Activated CD4-positive, alpha-beta T cell treated with anti-CD3 and anti-CD28 coated beads for 36 hours (primary cell): ENCODE results near the gene ELFN1. TPM values are rescaled to one million over a fixed set of nuclear protein-coding genes. Genes with fewer than 3 reads are reported as not detected.

Experiments
- ATAC-seq: fragments of 200-7000 bp; cut with Tn5 transposase; one replicate; pipeline ENCODE4 v1.10.0; 2021; ENCODE audit warnings: mild to moderate bottlenecking, moderate library complexity
- CTCF ChIA-PET: fragments of 350-600 bp; sonication (Branson Sonifier 250); formaldehyde crosslinking; loops from one replicate; lab custom pipeline; 2021; ENCODE audit warnings: antibody characterized with exemption; lab: Charles Lee
- POLR2A ChIA-PET: fragments of 350-600 bp; sonication (Branson Sonifier 250); formaldehyde crosslinking; loops from one replicate; lab custom pipeline; 2021; ENCODE audit warnings: antibody characterized with exemption, inconsistent platforms; lab: Charles Lee
- DNase-seq: peaks from one replicate; pipeline ENCODE4 v3.0.0-alpha.2; 2020
- H3K27ac Mint-ChIP-seq: one replicate; pipeline ENCODE4 v1.8.0; 2021; ENCODE audit warnings: mixed read lengths
- H3K27me3 Mint-ChIP-seq: one replicate; pipeline ENCODE4 v1.8.0; 2021; ENCODE audit warnings: mixed read lengths
- H3K36me3 Mint-ChIP-seq: one replicate; pipeline ENCODE4 v1.8.0; 2021; ENCODE audit warnings: low read depth, mixed read lengths
- H3K4me1 Mint-ChIP-seq: one replicate; pipeline ENCODE4 v1.8.0; 2021; ENCODE audit warnings: mixed read lengths
- H3K4me3 Mint-ChIP-seq: one replicate; pipeline ENCODE4 v1.8.0; 2021; ENCODE audit warnings: mild to moderate bottlenecking, moderate library complexity, mixed read lengths
- H3K9me3 Mint-ChIP-seq: one replicate; pipeline ENCODE4 v1.8.0; 2021; ENCODE audit warnings: low read depth, mixed read lengths
- intact Hi-C, 2 experiments: fragments of 100-400 bp; cut with DNase I in 1 of 2; cut with micrococcal nuclease in 1 of 2; formaldehyde crosslinking; loops; one replicate each; pipeline versions ENCODE4 v1.14.2 to v1.15.1; 2022 to 2024; cut with DNase I, micrococcal nuclease
- total RNA-seq, 2 experiments: library from RNA; stranded (reverse); gene quantifications; one replicate each; pipeline ENCODE4 v1.2.3, GENCODE V29; 2021

ELFN1 gene
- total RNA-seq, 2 experiments from 2014 or later, result 0.05 to 0.09 TPM

DNA sequence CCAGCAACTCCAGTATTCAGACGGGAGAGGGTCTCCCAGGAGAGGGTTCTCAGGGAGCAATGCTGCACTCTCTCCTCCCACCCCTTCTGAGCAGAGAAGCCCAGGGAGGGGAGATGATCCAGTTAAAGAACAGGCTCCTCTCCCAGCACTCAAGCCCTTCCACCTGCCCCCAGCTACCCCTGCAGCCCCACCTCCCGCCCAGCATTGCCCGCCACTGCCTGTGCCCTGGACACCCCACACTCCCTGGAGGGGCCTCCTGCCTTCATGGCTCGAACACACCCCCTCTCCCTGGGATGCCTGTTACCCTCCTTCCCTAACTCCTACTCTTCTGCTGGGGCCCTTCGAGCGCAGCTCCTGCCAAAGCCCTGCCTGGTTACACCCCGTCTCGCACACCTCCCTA, 66.8 kb downstream of the ELFN1 start:
- Mint-ChIP-seq H3K9me3 (no peaks in the 10 kb centered on the region), H3K36me3 (no peaks in the 10 kb centered on the region), H3K4me1 (peaks cover 13% of the 10 kb centered on the region), H3K4me3 (no peak overlapping the region), H3K27me3 (no peaks in the 10 kb centered on the region), H3K27ac (no peak overlapping the region)
- no peak for DNase-seq
- ChIA-PET CTCF (no interaction called here), POLR2A (no interaction called here)
- intact Hi-C loops, result no loop called here
- ATAC-seq, result no peak

DNA sequence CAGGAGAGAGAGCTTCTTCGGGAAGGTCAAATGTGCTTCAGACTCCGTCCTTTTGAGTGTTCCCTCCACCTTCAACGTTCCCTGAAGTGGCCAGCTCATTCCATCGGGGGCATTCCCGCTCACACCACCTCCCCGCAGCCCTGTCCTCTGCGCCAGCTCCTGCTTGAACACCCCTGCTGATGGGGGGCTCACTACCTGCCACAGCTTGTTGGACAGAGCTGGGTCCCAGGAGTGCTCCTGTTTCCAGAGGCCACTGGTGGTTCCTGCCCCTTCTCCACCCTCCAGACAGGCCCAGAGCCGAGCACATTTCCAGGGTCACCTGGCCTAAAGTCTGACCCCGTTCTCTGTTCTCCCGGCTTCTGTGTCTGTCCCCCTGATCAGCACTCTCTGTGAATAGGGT, 67.4 kb downstream of the ELFN1 start:
- Mint-ChIP-seq H3K27ac (no peak overlapping the region), H3K36me3 (no peaks in the 10 kb centered on the region), H3K4me3 (no peak overlapping the region), H3K4me1 (peaks cover 17% of the 10 kb centered on the region), H3K9me3 (no peaks in the 10 kb centered on the region), H3K27me3 (no peaks in the 10 kb centered on the region)
- intact Hi-C loops, result no loop called here
- ATAC-seq, result no peak
- ChIA-PET POLR2A (no interaction called here), CTCF (no interaction called here)
- DNase-seq, result no peak

DNA sequence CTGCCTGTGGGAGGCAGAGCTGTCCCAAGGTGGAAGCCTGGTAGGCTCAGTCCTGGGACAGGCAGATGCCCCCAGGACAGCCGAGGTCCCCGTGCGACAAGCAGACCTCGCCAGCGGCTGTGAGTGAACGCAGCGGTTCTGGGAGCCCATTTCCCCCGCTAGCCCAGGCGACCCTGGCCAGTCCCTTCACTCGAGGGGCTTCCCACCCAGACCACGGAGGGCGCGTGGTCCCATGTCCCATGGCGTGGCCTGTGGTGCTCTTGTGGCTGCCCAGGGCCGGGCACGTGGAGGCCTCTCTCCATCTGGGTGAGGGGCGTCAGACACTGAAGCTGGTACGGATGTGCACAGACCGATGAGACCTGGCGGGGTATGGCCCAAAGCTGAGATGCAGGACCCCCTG, 67.9 kb downstream of the ELFN1 start:
- CTCF ChIA-PET, result no interaction called here
- POLR2A ChIA-PET, result no interaction called here
- Mint-ChIP-seq H3K4me1 (peaks cover 21% of the 10 kb centered on the region), H3K4me3 (no peak overlapping the region), H3K27ac (no peak overlapping the region), H3K36me3 (no peaks in the 10 kb centered on the region), H3K9me3 (no peaks in the 10 kb centered on the region), H3K27me3 (no peaks in the 10 kb centered on the region)
- intact Hi-C loops, result no loop called here
- ATAC-seq (no peak), DNase-seq (no peak)

DNA sequence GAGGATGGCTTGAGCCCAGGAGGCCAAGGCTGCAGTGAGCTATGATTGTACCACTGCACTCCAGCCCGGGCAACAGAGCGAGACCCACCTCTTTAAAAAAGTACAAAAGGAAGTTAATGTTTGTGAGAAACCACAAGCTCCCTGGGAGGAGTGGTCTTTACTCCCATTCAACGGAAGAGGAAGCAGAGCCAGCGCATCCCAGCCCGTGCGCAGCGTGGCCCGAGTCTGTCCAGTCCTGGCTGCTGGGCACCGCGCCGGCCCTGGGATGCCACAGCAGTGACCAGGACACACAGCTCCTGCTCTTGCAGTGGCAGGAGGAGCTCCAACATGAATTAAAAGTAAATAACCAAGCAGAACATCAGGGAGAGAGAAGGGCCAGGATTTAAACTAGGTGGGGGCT, 68.4 kb downstream of the ELFN1 start:
- H3K4me3 Mint-ChIP-seq, result no peak overlapping the region
- POLR2A ChIA-PET, result no interaction called here
- intact Hi-C loops, result no loop called here
- no peaks in the 10 kb centered on the region for H3K36me3 Mint-ChIP-seq
- CTCF ChIA-PET, result no interaction called here
- H3K9me3 Mint-ChIP-seq, result no peaks in the 10 kb centered on the region
- DNase-seq (no peak), ATAC-seq (no peak)
- H3K4me1 Mint-ChIP-seq, result peaks cover 21% of the 10 kb centered on the region
- H3K27ac Mint-ChIP-seq, result no peak overlapping the region
- no peaks in the 10 kb centered on the region for H3K27me3 Mint-ChIP-seq

DNA sequence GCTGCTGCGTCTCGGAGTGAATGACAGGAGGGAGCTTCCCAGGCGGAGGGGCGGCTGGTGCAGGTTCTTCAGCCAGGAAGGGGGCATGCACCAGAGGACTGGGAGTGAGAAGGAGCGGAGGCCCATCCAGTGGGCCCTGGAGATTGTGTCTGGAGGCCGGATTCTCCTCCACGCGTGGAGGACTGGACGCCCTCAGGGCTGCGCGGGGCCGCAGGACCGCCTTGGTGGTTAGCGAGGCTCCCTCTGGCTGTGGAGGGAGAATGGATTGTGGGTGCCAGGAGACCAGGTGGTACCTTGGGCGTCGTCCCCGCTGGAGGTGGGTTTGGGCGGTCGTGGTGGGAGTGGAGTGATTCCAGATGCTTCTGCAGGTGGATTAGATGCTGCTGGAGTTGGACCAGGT, 68.9 kb downstream of the ELFN1 start:
- Mint-ChIP-seq H3K9me3 (no peaks in the 10 kb centered on the region), H3K4me3 (no peak overlapping the region), H3K27me3 (no peaks in the 10 kb centered on the region), H3K27ac (no peak overlapping the region), H3K36me3 (no peaks in the 10 kb centered on the region), H3K4me1 (peaks cover 21% of the 10 kb centered on the region)
- DNase-seq (no peak), ATAC-seq (no peak)
- ChIA-PET POLR2A (no interaction called here), CTCF (no interaction called here)
- intact Hi-C loops, result no loop called here

DNA sequence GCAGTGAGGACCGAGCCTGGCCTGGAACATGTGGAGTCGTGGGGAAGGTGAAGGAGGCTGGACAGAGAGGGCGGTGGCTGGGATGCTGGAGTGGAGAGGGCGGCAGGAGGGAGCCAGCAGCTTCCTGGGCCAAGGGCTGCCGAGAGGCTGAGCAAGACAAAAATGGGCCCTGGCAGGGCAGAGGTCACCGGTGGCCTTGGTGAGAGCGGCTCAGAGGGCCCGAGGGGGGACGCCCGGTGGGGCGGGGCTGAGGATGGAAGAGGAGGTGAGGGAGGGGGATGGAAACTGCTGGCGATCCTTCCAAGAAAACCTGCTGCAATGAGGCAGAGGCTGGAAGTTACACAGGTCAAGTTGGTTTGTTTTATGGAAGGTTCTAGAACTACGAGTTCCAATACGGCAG, 69.5 kb downstream of the ELFN1 start:
- Mint-ChIP-seq H3K9me3 (no peaks in the 10 kb centered on the region), H3K27me3 (no peaks in the 10 kb centered on the region), H3K4me3 (no peak overlapping the region), H3K4me1 (peaks cover 21% of the 10 kb centered on the region), H3K36me3 (no peaks in the 10 kb centered on the region), H3K27ac (no peak overlapping the region)
- DNase-seq (no peak), ATAC-seq (no peak)
- intact Hi-C loops, result no loop called here
- CTCF ChIA-PET, result no interaction called here
- POLR2A ChIA-PET, result no interaction called here

DNA sequence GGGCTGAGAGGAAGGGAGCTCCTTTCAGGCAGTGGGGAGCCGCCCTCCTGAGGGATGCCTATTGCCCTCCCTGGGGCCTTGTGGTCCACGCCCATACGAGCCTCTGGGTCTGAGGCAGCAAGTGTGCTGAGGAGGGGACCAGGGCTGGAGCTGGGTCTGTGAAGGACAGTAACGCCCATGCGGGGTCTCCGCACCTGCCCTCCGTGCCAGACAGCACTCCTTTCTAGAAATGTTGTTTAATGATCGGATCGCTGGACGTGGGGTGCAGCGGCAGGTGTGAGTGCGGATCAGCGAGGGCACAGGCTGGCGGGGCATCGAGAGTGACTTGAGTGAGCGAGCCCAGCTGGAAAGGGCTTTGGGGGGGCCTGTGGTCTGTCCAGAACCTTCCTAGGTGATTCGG, 70.1 kb downstream of the ELFN1 start:
- ATAC-seq, result no peak
- Mint-ChIP-seq H3K9me3 (no peaks in the 10 kb centered on the region), H3K27me3 (no peaks in the 10 kb centered on the region), H3K4me3 (no peak overlapping the region), H3K4me1 (peaks cover 21% of the 10 kb centered on the region), H3K36me3 (no peaks in the 10 kb centered on the region), H3K27ac (no peak overlapping the region)
- ChIA-PET CTCF (interaction anchor here (0.6 kb wide), 1 partner anchor 237 kb away, joined by 3 read pairs; no protein-coding TSS in a partner anchor), POLR2A (no interaction called here)
- intact Hi-C loops, result no loop called here
- DNase-seq, result no peak

DNA sequence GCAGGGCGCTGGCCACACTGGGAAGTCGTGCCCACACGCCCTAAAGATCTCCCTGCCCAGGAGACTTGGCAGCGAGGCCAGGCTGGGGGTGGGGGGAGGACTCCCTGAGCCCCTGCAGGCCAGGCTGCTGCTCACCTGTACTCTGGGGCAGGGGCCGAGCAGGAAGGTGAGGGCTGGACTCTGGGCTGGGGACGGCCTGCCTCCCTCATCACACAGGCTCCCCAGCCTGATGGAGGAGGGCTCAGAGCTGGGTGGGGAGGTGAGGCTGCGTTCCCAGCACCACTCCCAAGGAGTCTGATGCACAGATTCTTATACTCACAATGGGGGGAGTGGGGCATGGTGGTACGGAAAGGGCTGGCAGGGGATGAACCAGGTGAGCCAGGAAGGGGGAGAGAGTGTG, 71.2 kb downstream of the ELFN1 start:
- intact Hi-C loops, result no loop called here
- Mint-ChIP-seq H3K4me3 (peak overlapping the region; percentile 32), H3K36me3 (no peaks in the 10 kb centered on the region), H3K27me3 (no peaks in the 10 kb centered on the region), H3K27ac (no peak overlapping the region), H3K9me3 (no peaks in the 10 kb centered on the region), H3K4me1 (peaks cover 21% of the 10 kb centered on the region)
- ATAC-seq (no peak), DNase-seq (no peak)
- ChIA-PET CTCF (no interaction called here), POLR2A (no interaction called here)

DNA sequence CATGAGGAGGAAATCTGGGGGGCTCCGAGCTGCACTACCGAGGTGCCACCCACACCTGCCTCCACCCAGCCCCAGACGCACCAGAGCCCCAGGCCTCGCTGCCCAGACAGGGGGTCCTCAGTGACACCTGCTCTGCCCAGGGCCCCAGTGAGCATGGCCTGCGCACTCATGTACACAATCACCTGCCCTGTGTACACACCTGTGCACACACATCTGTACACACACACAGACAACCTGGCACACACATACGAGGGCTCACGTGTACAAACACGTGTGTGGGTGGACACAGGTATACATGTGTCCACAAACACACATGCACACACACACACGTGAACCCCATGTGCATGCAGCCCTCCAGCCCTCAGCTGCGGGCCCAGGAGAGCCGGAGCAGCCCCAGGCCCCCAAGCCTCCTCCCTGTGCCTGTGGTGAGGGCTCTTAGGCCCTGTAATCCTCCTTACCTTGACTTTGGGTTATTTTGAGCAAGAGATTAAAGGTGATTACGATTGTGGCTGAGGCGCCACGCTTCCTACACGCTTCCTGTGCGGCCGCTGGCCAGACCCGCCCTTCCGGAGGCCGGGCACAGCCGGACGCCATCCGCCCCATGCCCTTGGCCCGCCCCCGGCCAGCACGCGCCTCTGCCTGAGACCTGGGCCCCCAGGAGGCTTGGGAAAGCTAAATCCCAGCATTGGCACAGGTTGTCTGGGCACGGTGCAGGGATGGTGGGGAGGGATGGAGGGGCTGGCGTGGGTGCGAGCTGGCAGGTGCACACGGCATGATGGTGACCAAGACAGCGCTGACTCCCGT, 71.9 kb downstream of the ELFN1 start:
- no peaks in the 10 kb centered on the region for H3K9me3 Mint-ChIP-seq
- peaks cover 21% of the 10 kb centered on the region for H3K4me1 Mint-ChIP-seq
- H3K27ac Mint-ChIP-seq, result peak overlapping the region; percentile 19
- ChIA-PET POLR2A (no interaction called here), CTCF (no interaction called here)
- no peaks in the 10 kb centered on the region for H3K27me3 Mint-ChIP-seq
- intact Hi-C loops, result no loop called here
- peak overlapping the region; percentile 50 for H3K4me3 Mint-ChIP-seq
- ATAC-seq (no peak), DNase-seq (no peak)
- H3K36me3 Mint-ChIP-seq, result no peaks in the 10 kb centered on the region

DNA sequence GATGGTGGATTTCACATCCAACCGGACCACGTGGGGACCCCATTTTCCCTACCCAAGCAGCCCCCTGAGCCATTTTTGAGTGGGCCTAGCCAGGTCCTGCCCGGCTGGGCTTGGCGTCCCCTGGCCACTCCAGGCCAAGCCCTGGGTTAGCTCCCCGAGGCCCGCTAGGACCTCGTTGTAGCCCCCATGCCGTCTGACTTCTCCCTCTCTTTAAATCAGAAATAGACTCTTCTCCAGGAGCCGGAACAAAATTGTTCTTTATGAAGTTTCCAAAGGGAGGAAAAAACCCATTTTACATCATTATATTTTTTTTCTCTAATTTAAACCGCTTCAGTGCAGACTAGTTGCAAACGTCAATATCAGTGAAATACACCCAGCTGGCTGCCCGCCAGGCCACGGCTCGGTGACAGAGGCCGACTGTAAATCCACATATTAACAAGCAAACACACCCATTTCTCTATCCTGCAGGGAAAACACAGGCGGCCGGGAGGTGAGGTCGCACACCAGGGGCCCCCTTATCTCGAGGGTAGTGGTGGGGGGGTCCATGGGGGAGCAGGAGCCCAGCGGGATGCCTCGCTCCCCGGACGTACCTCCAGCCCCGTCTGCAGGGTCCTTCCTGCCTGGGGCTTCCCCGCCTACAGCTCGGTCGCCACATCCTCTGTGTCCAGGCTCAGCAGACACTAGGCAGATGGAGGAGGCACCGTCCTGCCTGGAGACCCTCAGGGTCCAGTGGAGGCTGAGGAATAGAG, 72.7 kb downstream of the ELFN1 start:
- no peak overlapping the region for H3K4me3 Mint-ChIP-seq
- no peaks in the 10 kb centered on the region for H3K9me3 Mint-ChIP-seq
- no peaks in the 10 kb centered on the region for H3K36me3 Mint-ChIP-seq
- ATAC-seq (peak; percentile 53), DNase-seq (peak; percentile 50)
- peaks cover 21% of the 10 kb centered on the region for H3K4me1 Mint-ChIP-seq
- ChIA-PET CTCF (no interaction called here), POLR2A (no interaction called here)
- H3K27ac Mint-ChIP-seq, result no peak overlapping the region
- no peaks in the 10 kb centered on the region for H3K27me3 Mint-ChIP-seq
- intact Hi-C loops, result no loop called here

DNA sequence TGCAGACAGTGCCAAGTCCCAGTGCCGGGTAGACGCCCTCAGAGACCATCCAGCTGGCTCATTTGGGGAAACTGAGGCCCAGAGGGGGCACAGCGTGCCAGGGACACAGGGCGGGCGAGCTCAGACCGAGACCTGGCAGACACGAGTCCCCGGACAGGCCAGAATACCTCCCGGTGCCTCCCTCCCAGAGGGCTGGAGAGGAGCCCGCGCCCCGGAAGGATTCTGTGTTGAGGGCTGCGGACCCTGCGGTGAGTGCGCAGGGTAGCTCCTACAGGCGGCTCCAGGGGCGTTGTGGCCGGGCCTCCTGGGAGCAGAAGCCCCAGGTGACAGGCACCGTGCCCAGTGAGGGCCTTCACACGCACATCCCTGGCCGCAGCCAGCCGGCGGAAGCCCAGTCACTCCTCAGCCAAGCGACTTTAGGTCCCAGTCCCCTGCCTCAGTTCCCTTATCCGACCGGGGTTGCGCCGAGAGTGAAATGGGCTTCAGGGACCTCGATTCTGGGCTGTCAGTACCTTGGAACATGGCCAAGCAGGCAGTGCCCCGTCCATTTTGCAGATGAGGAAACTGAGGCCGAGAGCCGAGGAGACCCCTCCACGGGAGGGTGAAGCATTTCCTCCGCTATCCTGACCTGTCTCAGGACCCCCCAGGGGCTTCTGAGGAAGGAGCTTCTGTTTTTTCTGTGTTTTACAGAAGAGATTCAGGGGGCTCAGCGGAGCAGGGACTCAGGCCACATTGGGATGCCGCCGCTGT, 73.6 kb downstream of the ELFN1 start:
- no peak overlapping the region for H3K27ac Mint-ChIP-seq
- H3K36me3 Mint-ChIP-seq, result no peaks in the 10 kb centered on the region
- no peak overlapping the region for H3K4me3 Mint-ChIP-seq
- ATAC-seq, result no peak
- H3K4me1 Mint-ChIP-seq, result peaks cover 19% of the 10 kb centered on the region
- no peak for DNase-seq
- POLR2A ChIA-PET, result no interaction called here
- intact Hi-C loops, result no loop called here
- H3K9me3 Mint-ChIP-seq, result no peaks in the 10 kb centered on the region
- H3K27me3 Mint-ChIP-seq, result peaks cover 2% of the 10 kb centered on the region
- CTCF ChIA-PET, result no interaction called here
